GM12891 (cell line): ENCODE results near the gene SLC5A4.

Experiments used
- DNase-seq: peaks from one replicate; pipeline ENCODE4 v3.0.0; 2011; ENCODE audit warnings: low spot score; ENCODE audit not compliant: insufficient read length
- FAIRE-seq: peaks from 2 replicates; lab custom pipeline; 2011; peaks lifted over from hg19 to GRCh38; lab: Jason Lieb, UNC
- PAX5 ChIP-seq: IDR thresholded peaks from 2 replicates; pipeline ENCODE4 v1.6.1; 2011; ENCODE audit warnings: low read length, moderate library complexity, mild to moderate bottlenecking; ENCODE audit not compliant: insufficient read depth, severe bottlenecking
- POLR2A ChIP-seq: IDR thresholded peaks from 2 replicates; pipeline ENCODE4 v1.6.1; 2011; ENCODE audit warnings: low read depth, low read length, control low read depth
- POLR2AphosphoS5 ChIP-seq: IDR thresholded peaks from 2 replicates; pipeline ENCODE4 v1.6.1; 2011; ENCODE audit warnings: low read depth, low read length, control low read depth
- POU2F2 ChIP-seq: IDR thresholded peaks from 2 replicates; pipeline ENCODE4 v1.6.1; 2011; ENCODE audit warnings: low read depth, mild to moderate bottlenecking, control low read depth, low read length, moderate library complexity
- SPI1 ChIP-seq: IDR thresholded peaks from 2 replicates; pipeline ENCODE4 v1.6.1; 2011; ENCODE audit warnings: low read depth, low read length, control low read depth
- TAF1 ChIP-seq: IDR thresholded peaks from 2 replicates; pipeline ENCODE4 v1.6.1; 2011; ENCODE audit warnings: low read depth, low read length, control low read depth

SLC5A4 gene

GRCh38 chr22:32261306-32261705 lies 6.2 kb upstream of the SLC5A4 start:
- FAIRE-seq, result no peak
- no peak for DNase-seq
- TF ChIP-seq POU2F2, result no peak
- TF ChIP-seq TAF1, result no peak
- no peak for TF ChIP-seq POLR2AphosphoS5
- TF ChIP-seq POLR2A, result no peak
- no peak for TF ChIP-seq PAX5
- no peak for TF ChIP-seq SPI1

GRCh38 chr22:32258791-32259190 lies 3.6 kb upstream of the SLC5A4 start:
- TF ChIP-seq POLR2AphosphoS5 (no peak), POU2F2 (no peak), SPI1 (no peak), PAX5 (no peak), POLR2A (no peak), TAF1 (no peak)
- no peak for FAIRE-seq
- DNase-seq, result no peak

- no peak for FAIRE-seq
Observed at GRCh38 chr22:32255726-32256125, 579 bp upstream of the SLC5A4 start.

GRCh38 chr22:32249231-32249630 lies 5.9 kb downstream of the SLC5A4 start:
- FAIRE-seq (no peak), DNase-seq (no peak)
- TF ChIP-seq POLR2AphosphoS5 (no peak), POLR2A (no peak), SPI1 (no peak), PAX5 (no peak), TAF1 (no peak), POU2F2 (no peak)

More at GRCh38 chr22:32255726-32256125, 579 bp upstream of the SLC5A4 start:
- no peak for DNase-seq
- TF ChIP-seq POU2F2, result no peak
- TF ChIP-seq SPI1, result no peak
- no peak for TF ChIP-seq POLR2A
- TF ChIP-seq POLR2AphosphoS5, result no peak
- TF ChIP-seq PAX5, result no peak

GRCh38 chr22:32248276-32248675 lies 6.9 kb downstream of the SLC5A4 start:
- FAIRE-seq (no peak), DNase-seq (no peak)
- TF ChIP-seq TAF1 (no peak), POLR2AphosphoS5 (no peak), SPI1 (no peak), POLR2A (no peak), PAX5 (no peak), POU2F2 (no peak)

- DNase-seq, result no peak
- no peak for TF ChIP-seq PAX5
- no peak for TF ChIP-seq POU2F2
- TF ChIP-seq POLR2A, result no peak
- no peak for TF ChIP-seq TAF1
- no peak for TF ChIP-seq POLR2AphosphoS5
- TF ChIP-seq SPI1, result no peak
- FAIRE-seq, result no peak
Observed at GRCh38 chr22:32246166-32246565, 9.0 kb downstream of the SLC5A4 start.

- FAIRE-seq, result no peak
- DNase-seq, result no peak
- TF ChIP-seq PAX5 (no peak), TAF1 (no peak), POLR2A (no peak), SPI1 (no peak), POLR2AphosphoS5 (no peak), POU2F2 (no peak)
Observed at GRCh38 chr22:32245042-32245441, 10.1 kb downstream of the SLC5A4 start.

- no peak for TF ChIP-seq SPI1
- no peak for TF ChIP-seq POLR2A
- TF ChIP-seq PAX5, result no peak
- no peak for TF ChIP-seq POLR2AphosphoS5
- TF ChIP-seq POU2F2, result no peak
- DNase-seq, result no peak
- no peak for FAIRE-seq
Observed at GRCh38 chr22:32244547-32244946, 10.6 kb downstream of the SLC5A4 start.

GRCh38 chr22:32240461-32240860 lies 14.7 kb downstream of the SLC5A4 start:
- no peak for TF ChIP-seq POU2F2
- TF ChIP-seq TAF1, result no peak
- TF ChIP-seq SPI1, result no peak
- no peak for TF ChIP-seq PAX5
- TF ChIP-seq POLR2A, result no peak
- no peak for TF ChIP-seq POLR2AphosphoS5
- DNase-seq (no peak), FAIRE-seq (no peak)

GRCh38 chr22:32237906-32238305 lies 17.2 kb downstream of the SLC5A4 start:
- DNase-seq (no peak), FAIRE-seq (no peak)
- no peak for TF ChIP-seq PAX5
- no peak for TF ChIP-seq POU2F2
- TF ChIP-seq POLR2A, result no peak
- TF ChIP-seq POLR2AphosphoS5, result no peak
- no peak for TF ChIP-seq TAF1
- TF ChIP-seq SPI1, result no peak

GRCh38 chr22:32236970-32237369 lies 18.2 kb downstream of the SLC5A4 start:
- FAIRE-seq (no peak), DNase-seq (no peak)
- TF ChIP-seq SPI1, result no peak
- no peak for TF ChIP-seq POLR2AphosphoS5
- no peak for TF ChIP-seq POU2F2
- TF ChIP-seq TAF1, result no peak
- TF ChIP-seq POLR2A, result no peak
- no peak for TF ChIP-seq PAX5
